K562 (cell line): Measurements from ENCODE around the gene GIPC3. TPM values are rescaled to one million over a fixed set of nuclear protein-coding genes. Genes with fewer than 3 reads are reported as not detected.

Experiments
- ARHGAP35 ChIP-seq: fragments of 450-650 bp; IDR thresholded peaks from 2 replicates; pipeline ENCODE4 v1.6.1; 2018; ENCODE audit not compliant: partially characterized antibody
- ATF6 ChIP-seq: sonication (generic); formaldehyde crosslinking; IDR thresholded peaks from 2 replicates; pipeline ENCODE4 v1.4.0; 2020; ENCODE audit warnings: mild to moderate bottlenecking, missing genetic modification reagents
- BCLAF1 ChIP-seq, 2 experiments: fragments of 450-650 bp in 1 of 2; IDR thresholded peaks; 2 replicates each; pipeline ENCODE4 v1.6.1; 2011 to 2017; ENCODE audit warnings: low read depth in 2 of 2, antibody characterized with exemption in 1 of 2, borderline replicate concordance in 1 of 2, low read length in 1 of 2, mild to moderate bottlenecking in 1 of 2, mixed read lengths in 1 of 2; ENCODE audit not compliant: control insufficient read depth in 1 of 2
- CBX8 ChIP-seq: fragments of 200-600 bp; sonication (generic); IDR thresholded peaks from 2 replicates; pipeline ENCODE4 v1.6.1; 2012; ENCODE audit warnings: borderline replicate concordance, mixed run types, low read depth, mild to moderate bottlenecking, moderate library complexity, mixed read lengths, low read length, control low read depth, inconsistent platforms; ENCODE audit not compliant: poor library complexity, severe bottlenecking; ENCODE audit errors: extremely low read depth
- CHD4 ChIP-seq: fragments of 200-600 bp; sonication (generic); IDR thresholded peaks from 3 replicates; pipeline ENCODE4 v1.6.1; 2012; ENCODE audit warnings: low read depth, mild to moderate bottlenecking, mixed read lengths, low read length, inconsistent platforms; ENCODE audit not compliant: insufficient read depth, insufficient replicate concordance, poor library complexity, severe bottlenecking
- FOXK1 ChIP-seq: sonication (generic); formaldehyde crosslinking; IDR thresholded peaks from 2 replicates; pipeline ENCODE4 v1.8.0; 2022; ENCODE audit warnings: missing genetic modification reagents, mild to moderate bottlenecking, borderline replicate concordance
- OTX1 ChIP-seq: fragments of 450-650 bp; formaldehyde crosslinking; IDR thresholded peaks from 2 replicates; pipeline ENCODE4 v1.4.0; 2022; ENCODE audit warnings: mild to moderate bottlenecking
- PBX2 ChIP-seq, 2 experiments: IDR thresholded peaks in 1 of 2; conservative IDR thresholded peaks in 1 of 2; 2 replicates each; pipeline ENCODE4 v1.6.1; 2016; ENCODE audit warnings: low read depth in 2 of 2, mild to moderate bottlenecking in 1 of 2, missing compliant biosample characterization in 1 of 2, missing genetic modification characterization in 1 of 2, moderate library complexity in 1 of 2
- RCOR1 ChIP-seq, 2 experiments: IDR thresholded peaks; 2 replicates each; pipeline ENCODE4 v1.6.1; 2012; ENCODE audit warnings: low read depth in 2 of 2, low read length in 2 of 2, borderline replicate concordance in 1 of 2, improper control_type of control experiment in 1 of 2
- SLC30A9 ChIP-seq: fragments of 250-450 bp; sonication (Bioruptor Pico); IDR thresholded peaks from 2 replicates; pipeline ENCODE4 v1.8.0; 2022; ENCODE audit warnings: mild to moderate bottlenecking, moderate library complexity
- U2AF1 ChIP-seq: fragments of 200-400 bp; formaldehyde crosslinking; optimal IDR thresholded peaks from 2 replicates; pipeline ENCODE3; 2017; ENCODE audit warnings: mild to moderate bottlenecking, low read depth, low read length, moderate library complexity
- ZNF134 ChIP-seq: fragments of 250-450 bp; sonication (Bioruptor Pico); conservative IDR thresholded peaks from 2 replicates; pipeline ENCODE4 v1.4.0; 2020
- polyA plus RNA-seq, 8 experiments: library from polyadenylated mRNA; depleted of rRNA in 4 of 8; stranded (reverse) in 5 of 8; unstranded in 3 of 8; fragments of >200 nt; fragmentation: Nextera tagmentation in 2 of 8; fragmentation: Illumina TruSeq in 1 of 8; extraction: Ambion mirVana in 2 of 8; extraction: Trizol in 1 of 8; gene quantifications; 2 replicates each; pipeline versions ENCODE4 v1.2.1 to v1.2.3, GENCODE V29; 2011 to 2014; ENCODE audit warnings: inconsistent platforms in 1 of 8, missing spikeins in 1 of 8
- total RNA-seq, 7 experiments: library from RNA; depleted of rRNA in 6 of 7; stranded (reverse); fragments of >200 nt in 6 of 7; fragmentation: Illumina TruSeq in 2 of 7; extraction: Trizol in 2 of 7; gene quantifications; 2 replicates each; pipeline versions ENCODE4 v1.2.1 to v1.2.3, GENCODE V29; 2011 to 2021; ENCODE audit warnings: low replicate concordance in 1 of 7

Gene GIPC3
- total and polyA plus RNA-seq, 9 of the 15 experiments (the other 6 are each of a cell fraction or from before 2014, with no cell fraction given), result 0.03 to 3.6 (median 1.5) TPM; not detected in 1

GRCh38 chr19:3612901-3613741 is 27.8 kb downstream of the GIPC3 start (continued):
- TF ChIP-seq ATF6 (no peak), OTX1 (CRISPR knock-in tag) (no peak), FOXK1 (CRISPR knock-in tag) (no peak), ZNF134 (CRISPR knock-in tag) (no peak), PBX2 (CRISPR knock-in tag; IDR thresholded peaks at IDR 0.05; ENCODE audit: low read depth) (no peak), PBX2 (tag; conservative IDR thresholded peaks at IDR 0.05; ENCODE audit: low read depth) (no peak), U2AF1 (no peak), BCLAF1 (IDR thresholded peaks at IDR 0.05; ENCODE audit: borderline replicate concordance in 1 of 2, control insufficient read depth in 1 of 2, low read depth in 2 of 2, low read length in 1 of 2) (no peak), CBX8 (no peak), SLC30A9 (CRISPR knock-in tag) (no peak), CHD4 (no peak), RCOR1 (IDR thresholded peaks at IDR 0.05; ENCODE audit: borderline replicate concordance in 1 of 2, low read depth in 2 of 2, low read length in 2 of 2) (no peak), ARHGAP35 (no peak)
